ENCODE results near the gene TMIGD3. TPM values are rescaled to one million over a fixed set of nuclear protein-coding genes. Genes with fewer than 3 reads are reported as not detected.

Gene TMIGD3
- total RNA-seq, 4 donors from 2014 or later, result 0.27 to 0.95 TPM; not detected in 2

GRCh38 chr1:111480674-111481073 is 22.8 kb downstream of the TMIGD3 start:
- in situ Hi-C loops (cut with MboI; ENCODE audit: low pct_ligation_motif_present in 1 of 4, low pct_unique_long_range_greater_than_20kb in 1 of 4, low sequenced_read_pairs in 3 of 4) (loop anchor here (10.0 to 25.0 kb wide), 4 partner anchors 257 to 882 kb away; partner anchors contain the start of genes DDX20 (in 1 of the 4) and INKA2 (in 1 of the 4)), intact Hi-C loops (cut with DNase I; ENCODE audit: low total_unique reads) (loop anchor here (5.0 kb wide), 1 partner anchor 287 kb away; no protein-coding TSS in a partner anchor)
- no peak overlapping the region for H3K4me3 ChIP-seq
- no peaks in the 10 kb centered on the region for H3K9me3 ChIP-seq
- TF ChIP-seq, protein P1, sequence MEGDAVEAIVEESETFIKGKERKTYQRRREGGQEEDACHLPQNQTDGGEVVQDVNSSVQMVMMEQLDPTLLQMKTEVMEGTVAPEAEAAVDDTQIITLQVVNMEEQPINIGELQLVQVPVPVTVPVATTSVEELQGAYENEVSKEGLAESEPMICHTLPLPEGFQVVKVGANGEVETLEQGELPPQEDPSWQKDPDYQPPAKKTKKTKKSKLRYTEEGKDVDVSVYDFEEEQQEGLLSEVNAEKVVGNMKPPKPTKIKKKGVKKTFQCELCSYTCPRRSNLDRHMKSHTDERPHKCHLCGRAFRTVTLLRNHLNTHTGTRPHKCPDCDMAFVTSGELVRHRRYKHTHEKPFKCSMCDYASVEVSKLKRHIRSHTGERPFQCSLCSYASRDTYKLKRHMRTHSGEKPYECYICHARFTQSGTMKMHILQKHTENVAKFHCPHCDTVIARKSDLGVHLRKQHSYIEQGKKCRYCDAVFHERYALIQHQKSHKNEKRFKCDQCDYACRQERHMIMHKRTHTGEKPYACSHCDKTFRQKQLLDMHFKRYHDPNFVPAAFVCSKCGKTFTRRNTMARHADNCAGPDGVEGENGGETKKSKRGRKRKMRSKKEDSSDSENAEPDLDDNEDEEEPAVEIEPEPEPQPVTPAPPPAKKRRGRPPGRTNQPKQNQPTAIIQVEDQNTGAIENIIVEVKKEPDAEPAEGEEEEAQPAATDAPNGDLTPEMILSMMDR (IDR thresholded peaks at IDR 0.05), result no peak
- no peak for TF ChIP-seq POLR2AphosphoS5 (IDR thresholded peaks at IDR 0.05)
- no peak for TF ChIP-seq POLR2A (IDR thresholded peaks at IDR 0.05)
- no peak for TF ChIP-seq EP300 (IDR thresholded peaks at IDR 0.05; ENCODE audit: low read depth)
- peak overlapping the region in 1 of 4 donors; percentile 19 for H3K27ac ChIP-seq
- H3K4me1 ChIP-seq, result peaks cover 0 to 11% (median 2%) of the 10 kb centered on the region in 4 donors
- no peak for DNase-seq
- 67 to 75% methylated on average over 1 of the region's 1 CpG for WGBS, 2 donors (ENCODE audit: low coverage in 1 of 2)
- H3K36me3 ChIP-seq, result no peaks in the 10 kb centered on the region
- no peaks in the 10 kb centered on the region for H3K27me3 ChIP-seq

DNA sequence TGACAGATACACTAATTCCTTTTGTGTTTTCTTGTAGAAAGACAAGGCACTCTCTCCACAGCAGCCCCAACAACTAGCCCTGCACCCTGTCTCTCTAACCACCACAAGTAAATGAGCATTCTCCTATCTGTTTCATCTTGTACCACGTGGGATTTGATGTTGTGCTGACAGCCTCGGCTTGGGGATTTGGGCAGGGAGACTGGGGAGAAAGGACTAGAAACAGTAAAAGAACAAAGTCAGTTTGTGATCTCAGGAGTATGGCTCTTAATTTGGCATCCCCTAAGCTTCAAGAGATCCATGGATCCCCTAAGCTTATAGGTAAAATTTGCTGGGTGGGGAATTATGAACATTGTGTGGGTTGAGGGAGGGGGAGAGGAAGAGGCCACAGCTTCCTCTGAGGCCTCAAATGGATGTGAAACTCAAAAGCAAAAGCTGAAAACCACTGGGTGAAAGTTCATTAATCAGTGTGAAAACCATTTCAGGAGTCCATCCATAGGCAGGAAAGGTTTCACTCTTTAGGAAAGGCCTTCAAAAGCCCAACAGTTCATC is 26.6 kb downstream of the TMIGD3 start:
- WGBS, 2 donors (ENCODE audit: low coverage in 1 of 2), result 72% methylated on average over 2 of the region's 2 CpGs; no CpG with 5 or more reads in 1 of the 2 donors
- in situ Hi-C loops (cut with MboI; ENCODE audit: low pct_ligation_motif_present in 1 of 4, low pct_unique_long_range_greater_than_20kb in 1 of 4, low sequenced_read_pairs in 3 of 4), result loop anchor here in 2 of 4 donors (25.0 kb wide), 2 partner anchors 260 to 885 kb away; partner anchors contain the start of gene INKA2 (in 1 of the 2)
- H3K27ac ChIP-seq, result peak overlapping the region; percentile 5 to 43 (median 21)
- peaks cover 0 to 10% (median under 1%) of the 10 kb centered on the region in 4 donors for H3K4me1 ChIP-seq
- no peaks in the 10 kb centered on the region for H3K27me3 ChIP-seq
- no peak for DNase-seq
- no peak for TF ChIP-seq POLR2AphosphoS5 (IDR thresholded peaks at IDR 0.05)
- peak; percentile 21 for TF ChIP-seq POLR2A (IDR thresholded peaks at IDR 0.05)
- no peak for TF ChIP-seq EP300 (IDR thresholded peaks at IDR 0.05; ENCODE audit: low read depth)
- TF ChIP-seq, protein P1 (IDR thresholded peaks at IDR 0.05), result no peak
- H3K4me3 ChIP-seq, result no peak overlapping the region
- H3K9me3 ChIP-seq, result no peaks in the 10 kb centered on the region
- intact Hi-C loops (cut with DNase I; ENCODE audit: low total_unique reads), result no loop called here
- H3K36me3 ChIP-seq, result no peaks in the 10 kb centered on the region

DNA sequence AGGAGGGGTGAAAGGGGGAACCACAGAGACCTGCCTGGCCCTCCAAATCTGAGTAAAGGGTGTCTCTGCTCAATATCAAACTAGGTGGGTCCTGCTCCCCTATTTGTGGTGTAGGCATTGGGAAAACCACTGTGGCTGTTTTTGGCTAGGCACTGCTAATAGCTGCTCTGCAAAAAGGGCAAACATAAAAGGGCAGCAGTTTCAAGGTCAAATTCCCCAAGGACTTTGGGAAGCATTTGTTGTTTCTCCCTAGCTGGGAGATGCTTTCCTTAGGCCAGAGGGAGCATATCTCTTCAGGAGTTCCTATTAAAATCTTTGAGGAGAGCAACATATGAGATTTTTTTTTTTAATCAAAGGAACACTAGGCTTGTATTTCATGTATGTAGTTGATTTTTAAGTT is 27.2 kb downstream of the TMIGD3 start:
- TF ChIP-seq POLR2AphosphoS5 (IDR thresholded peaks at IDR 0.05) (no peak), EP300 (IDR thresholded peaks at IDR 0.05; ENCODE audit: low read depth) (no peak), POLR2A (IDR thresholded peaks at IDR 0.05) (no peak)
- TF ChIP-seq, protein P1 (IDR thresholded peaks at IDR 0.05), result no peak
- Histone ChIP-seq H3K9me3 (no peaks in the 10 kb centered on the region), H3K4me3 (no peak overlapping the region), H3K27me3 (no peaks in the 10 kb centered on the region), H3K36me3 (no peaks in the 10 kb centered on the region), H3K27ac (peak overlapping the region; percentile 5 to 43 (median 21)), H3K4me1 (peaks cover 0 to 8% (median 0%) of the 10 kb centered on the region in 4 donors)
- intact Hi-C loops (cut with DNase I; ENCODE audit: low total_unique reads) (no loop called here), in situ Hi-C loops (cut with MboI; ENCODE audit: low pct_ligation_motif_present in 1 of 4, low pct_unique_long_range_greater_than_20kb in 1 of 4, low sequenced_read_pairs in 3 of 4) (loop anchor here in 2 of 4 donors (25.0 kb wide), 2 partner anchors 261 to 886 kb away; partner anchors contain the start of gene INKA2 (in 1 of the 2))
- no peak for DNase-seq

DNA sequence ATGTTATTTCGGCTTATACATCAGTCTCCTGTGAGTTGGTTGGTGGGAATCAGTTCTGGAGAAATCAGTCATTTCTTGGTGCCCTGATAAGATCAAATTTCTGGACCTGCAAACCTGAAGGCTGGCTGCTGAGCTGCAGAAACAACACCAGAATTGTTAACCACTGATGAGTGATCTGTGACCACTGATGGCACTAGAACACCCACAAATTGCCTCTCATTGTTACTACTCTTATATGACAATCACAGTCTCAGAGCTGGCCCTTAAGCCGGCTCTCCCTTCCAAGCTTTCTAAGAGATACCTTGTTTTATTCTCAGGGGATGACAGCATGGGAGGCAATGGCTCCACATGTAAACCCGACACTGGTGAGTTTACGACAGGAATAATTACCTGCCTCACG is 27.7 kb downstream of the TMIGD3 start:
- no peak overlapping the region for H3K4me3 ChIP-seq
- no peak for DNase-seq
- no peaks in the 10 kb centered on the region for H3K36me3 ChIP-seq
- no peaks in the 10 kb centered on the region for H3K27me3 ChIP-seq
- no peak for TF ChIP-seq POLR2A (IDR thresholded peaks at IDR 0.05)
- intact Hi-C loops (cut with DNase I; ENCODE audit: low total_unique reads) (no loop called here), in situ Hi-C loops (cut with MboI; ENCODE audit: low pct_ligation_motif_present in 1 of 4, low pct_unique_long_range_greater_than_20kb in 1 of 4, low sequenced_read_pairs in 3 of 4) (loop anchor here in 2 of 4 donors (25.0 kb wide), 2 partner anchors 262 to 887 kb away; partner anchors contain the start of gene INKA2 (in 1 of the 2))
- H3K4me1 ChIP-seq, result peaks cover 0 to 8% (median 0%) of the 10 kb centered on the region in 4 donors
- H3K27ac ChIP-seq, result peak overlapping the region in 3 of 4 donors; percentile 13 to 43 (median 29)
- H3K9me3 ChIP-seq, result no peaks in the 10 kb centered on the region
- 73 to 81% methylated on average over 2 to 5 of the region's 5 CpGs for WGBS, 2 donors (ENCODE audit: low coverage in 1 of 2)
